Astrocyte of the spinal cord (primary cell): ENCODE results near the gene CLASP2.

ENCODE experiments used
- DNase-seq: peaks from one replicate; pipeline ENCODE4 v3.0.0; 2011; ENCODE audit warnings: low read depth, low spot score
- H3K4me3 ChIP-seq: 2 replicates; pipeline ENCODE4 v1.5.1; 2011; ENCODE audit warnings: low read depth, mild to moderate bottlenecking, low read length, moderate library complexity
- CTCF ChIP-seq: IDR thresholded peaks from 2 replicates; pipeline ENCODE4 v1.5.1; 2012; ENCODE audit warnings: low read depth, mild to moderate bottlenecking, low read length, inconsistent platforms
- in situ Hi-C: cut with HindIII; loops from 2 replicates; pipeline ENCODE4 v1.10.0; 2017; ENCODE audit warnings: low sequenced_read_pairs

The CLASP2 gene

DNA sequence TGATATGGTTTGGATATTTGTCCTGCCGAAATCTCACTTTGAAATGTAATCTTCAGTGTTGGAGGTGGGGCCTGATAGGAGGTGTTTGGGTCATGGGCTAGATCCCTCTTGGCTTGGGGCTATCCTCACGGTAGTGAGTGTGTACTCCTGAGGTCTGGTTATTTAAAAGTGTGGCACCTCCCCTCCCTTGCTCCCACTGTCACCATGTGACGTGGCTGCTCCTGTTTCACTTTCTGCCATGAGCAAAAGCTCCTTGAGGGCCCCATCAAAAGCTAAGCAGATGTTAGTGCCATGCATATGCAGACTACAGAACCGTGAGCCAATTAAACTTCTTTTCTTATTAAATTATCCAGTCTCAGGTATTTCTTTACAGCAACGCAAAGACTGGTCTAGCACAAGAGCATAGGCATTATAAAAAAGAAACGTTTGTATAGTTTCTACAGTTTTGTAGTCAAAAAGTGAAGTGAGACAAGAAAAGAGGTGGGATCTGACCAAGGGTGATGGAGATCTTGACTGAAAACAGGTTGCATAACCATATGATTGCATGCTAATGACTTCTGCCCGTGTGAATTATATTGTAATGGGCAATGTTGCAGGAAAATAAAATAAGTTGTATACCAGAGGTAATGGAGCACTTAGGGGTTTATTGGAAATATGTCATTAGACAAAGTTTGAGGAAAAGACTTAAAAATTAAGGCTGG lies 28.5 kb upstream of the CLASP2 start:
- H3K4me3 ChIP-seq, result no peak overlapping the region
- in situ Hi-C loops, result no loop called here
- no peak for DNase-seq
- TF ChIP-seq CTCF, result no peak

DNA sequence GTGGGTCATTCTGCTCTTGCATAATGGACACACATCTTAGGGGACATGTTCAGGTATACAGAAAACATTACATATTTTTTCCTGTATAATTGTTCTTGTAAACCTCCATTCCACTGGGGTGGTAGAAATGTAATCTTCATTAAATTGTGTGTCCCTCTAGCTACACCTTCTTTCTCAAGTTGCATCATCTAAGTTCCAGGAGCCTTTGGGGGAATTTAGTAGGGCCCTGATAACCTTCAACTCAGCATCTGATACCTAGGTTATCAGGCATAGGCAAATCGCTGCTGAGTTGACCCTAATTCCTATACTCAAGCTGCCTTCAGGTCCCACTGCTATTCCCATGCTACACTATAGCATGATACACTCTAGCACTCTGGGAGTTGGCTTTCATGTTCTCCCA lies 19.1 kb upstream of the CLASP2 start:
- no peak for TF ChIP-seq CTCF
- in situ Hi-C loops, result no loop called here
- no peak overlapping the region for H3K4me3 ChIP-seq
- no peak for DNase-seq

GRCh38 chr3:33732394-33732793 lies 14.3 kb upstream of the CLASP2 start:
- DNase-seq, result no peak
- in situ Hi-C loops, result no loop called here
- no peak overlapping the region for H3K4me3 ChIP-seq
- TF ChIP-seq CTCF, result peak; percentile 37

DNA sequence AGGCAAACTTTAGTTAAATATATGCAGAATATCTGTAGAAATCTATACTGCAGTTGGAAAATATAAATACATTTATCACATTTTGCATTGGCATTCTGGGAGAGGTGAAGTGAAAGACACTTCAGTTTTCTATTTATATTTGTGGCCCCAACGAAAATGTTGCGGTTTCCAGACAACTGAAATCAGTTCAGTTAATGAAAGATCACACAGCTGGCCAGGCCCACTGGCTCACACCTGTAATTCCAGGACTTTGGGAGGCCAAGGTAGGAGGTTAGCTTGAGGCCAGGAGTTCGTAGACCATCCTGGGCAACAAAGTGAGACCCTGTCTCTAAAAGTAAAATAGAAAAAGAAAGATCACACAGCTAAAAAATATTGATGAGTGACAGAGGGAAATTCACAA lies 11.9 kb upstream of the CLASP2 start:
- in situ Hi-C loops, result no loop called here
- no peak for DNase-seq
- no peak overlapping the region for H3K4me3 ChIP-seq
- no peak for TF ChIP-seq CTCF

- H3K4me3 ChIP-seq, result no peak overlapping the region
- TF ChIP-seq CTCF, result no peak
- no peak for DNase-seq
- in situ Hi-C loops, result no loop called here
Measured at GRCh38 chr3:33724256-33724655, 6.2 kb upstream of the CLASP2 start.

DNA sequence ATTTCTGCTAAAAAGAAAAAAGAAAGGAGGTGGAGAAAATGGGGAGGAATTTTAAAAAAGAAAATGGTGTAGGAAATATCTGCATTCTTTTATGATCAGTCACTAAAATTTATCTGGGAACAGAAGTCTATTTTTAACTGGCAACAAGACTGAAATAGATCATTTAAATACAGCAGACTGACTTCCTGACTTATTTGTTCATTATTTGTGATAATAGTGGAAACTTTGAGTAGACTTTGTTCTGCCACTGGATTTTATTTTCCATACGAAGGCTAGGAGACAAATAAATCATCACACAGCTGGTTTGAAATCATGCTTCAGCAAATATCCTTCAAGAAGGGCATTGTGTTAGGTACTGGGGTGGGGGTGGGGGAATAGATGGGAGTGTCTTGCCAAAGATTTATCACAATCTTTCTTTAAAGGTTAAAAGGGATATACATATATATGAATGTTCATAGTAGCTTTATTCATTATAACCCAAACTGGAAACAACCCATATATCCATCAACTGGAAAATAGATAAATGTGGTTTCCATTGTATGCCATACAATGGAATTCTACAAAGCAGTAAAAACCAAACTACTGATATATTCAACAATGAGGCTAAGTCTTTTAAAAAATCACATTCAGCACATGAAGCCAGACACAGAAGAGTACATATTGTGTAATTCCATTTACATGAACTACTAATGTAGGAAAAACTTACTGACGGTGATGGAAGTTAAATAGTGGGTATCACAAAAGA lies 4.7 kb upstream of the CLASP2 start:
- in situ Hi-C loops, result no loop called here
- no peak for TF ChIP-seq CTCF

More for the DNA sequence above, 4.7 kb upstream of the CLASP2 start:
- H3K4me3 ChIP-seq, result no peak overlapping the region
- DNase-seq, result peak; percentile 33
